Globus pallidus (tissue), 1 donor: ENCODE measurements around the gene SUPT5H.
"Not testable (repeated sequence)": the region's sequence is repeated elsewhere in the genome, so short reads cannot be mapped to it uniquely, and the experiment has no call there.

ENCODE experiments used
- DNase-seq: peaks from one replicate; pipeline ENCODE4 v3.0.0-alpha.2; 2015; ENCODE audit warnings: low spot score

SUPT5H gene

GRCh38 chr19:39425744-39426143, 19.6 kb upstream of the SUPT5H start:
- no peak for DNase-seq

- DNase-seq: no peak
These were observed 19.2 kb upstream of the SUPT5H start for GRCh38 chr19:39426170-39426569.

DNA sequence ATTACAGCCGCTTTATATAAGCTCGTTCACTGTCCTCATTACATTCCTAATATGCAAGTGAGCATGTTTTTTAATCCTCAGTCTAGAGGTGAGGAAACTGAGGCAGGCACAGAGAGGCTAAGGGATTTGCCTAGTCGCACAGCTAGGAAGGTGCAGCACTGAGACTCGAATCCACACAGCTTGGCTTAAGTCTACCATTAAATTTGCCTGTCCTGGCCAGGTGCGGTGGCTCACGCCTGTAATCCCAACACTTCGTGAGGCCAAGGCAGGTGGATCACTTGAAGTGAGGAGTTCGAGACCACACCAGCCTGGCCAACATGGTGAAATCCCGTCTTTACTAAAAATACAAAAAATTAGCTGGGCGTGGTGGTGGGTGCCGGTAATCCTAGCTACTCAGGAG, 17.7 kb upstream of the SUPT5H start:
- DNase-seq: no peak

- DNase-seq: no peak
These were observed 16.9 kb upstream of the SUPT5H start for GRCh38 chr19:39428283-39429112.

DNA sequence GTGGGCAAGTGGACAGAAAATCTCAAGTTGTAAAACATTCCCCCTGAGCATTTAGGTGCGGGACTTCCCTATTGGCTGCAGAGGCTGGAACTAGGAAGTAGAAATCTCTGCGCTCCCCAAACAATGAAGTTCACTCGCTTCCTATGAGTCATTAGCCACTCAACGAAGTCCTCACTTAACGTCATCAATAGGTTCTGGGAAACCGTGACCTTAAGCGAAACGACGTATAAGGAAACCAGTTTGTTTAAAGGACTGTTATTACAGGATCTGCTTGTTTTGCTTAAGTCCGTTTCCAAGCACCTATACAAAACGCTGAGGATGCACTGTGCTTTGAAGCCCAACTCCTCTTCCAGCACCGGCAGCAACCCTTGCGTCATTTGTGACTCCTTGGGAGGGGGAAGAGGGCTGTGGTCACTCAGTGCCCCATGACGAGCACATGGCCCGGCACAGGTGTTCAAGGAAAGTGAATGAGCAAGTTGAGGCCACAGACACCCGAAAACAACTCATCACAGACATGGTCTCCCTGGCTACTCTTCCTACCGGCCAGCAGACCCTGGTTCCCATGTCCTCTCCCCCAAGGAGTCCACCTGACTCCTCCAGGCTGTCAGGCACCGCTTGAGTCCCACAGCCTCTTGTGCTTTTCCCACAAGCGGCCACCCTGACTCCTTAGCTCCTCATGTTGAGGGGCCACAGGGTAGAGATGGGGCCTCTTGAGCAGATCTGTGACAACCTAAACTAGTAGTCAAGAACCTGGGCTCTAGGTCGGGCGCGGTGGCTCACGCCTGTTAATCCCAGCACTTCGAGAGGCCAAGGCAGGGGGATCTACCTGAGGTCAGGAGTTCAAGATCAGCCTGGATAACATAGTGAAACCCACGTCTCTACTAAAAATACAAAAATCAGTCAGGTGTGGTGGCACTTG, 14.4 kb upstream of the SUPT5H start:
- DNase-seq: no peak

- no peak for DNase-seq
These were observed 12.7 kb upstream of the SUPT5H start for GRCh38 chr19:39432677-39433025.

DNA sequence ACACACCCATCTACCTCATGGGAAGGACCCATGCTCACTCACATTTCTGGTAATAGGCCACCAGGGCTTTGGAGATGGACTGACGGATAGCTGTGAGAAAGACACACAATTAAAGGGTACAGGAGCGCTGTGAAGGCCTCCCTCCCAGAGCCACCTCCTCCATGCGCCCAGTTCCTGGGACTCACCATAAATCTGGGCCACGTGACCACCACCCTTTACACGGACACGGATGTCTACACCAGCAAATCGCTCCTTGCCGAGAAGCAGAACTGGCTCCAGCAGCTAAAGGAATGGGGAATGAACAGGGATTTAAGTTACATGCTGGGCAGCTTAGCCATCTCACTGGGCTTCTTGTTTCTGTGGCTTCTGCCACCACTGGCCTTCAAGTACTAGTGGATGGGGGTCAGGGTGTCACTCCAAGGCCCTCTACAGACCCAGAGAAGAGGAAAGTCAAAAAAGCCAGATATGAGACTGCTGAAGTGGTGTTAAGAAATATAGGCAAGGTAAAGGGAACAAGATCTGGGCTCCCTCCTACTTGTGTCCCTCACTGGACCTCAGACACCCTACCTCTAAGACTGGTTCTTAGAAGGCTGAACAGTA, 11.8 kb upstream of the SUPT5H start:
- DNase-seq: no peak

GRCh38 chr19:39434123-39435076, 11.0 kb upstream of the SUPT5H start:
- no peak for DNase-seq

DNA sequence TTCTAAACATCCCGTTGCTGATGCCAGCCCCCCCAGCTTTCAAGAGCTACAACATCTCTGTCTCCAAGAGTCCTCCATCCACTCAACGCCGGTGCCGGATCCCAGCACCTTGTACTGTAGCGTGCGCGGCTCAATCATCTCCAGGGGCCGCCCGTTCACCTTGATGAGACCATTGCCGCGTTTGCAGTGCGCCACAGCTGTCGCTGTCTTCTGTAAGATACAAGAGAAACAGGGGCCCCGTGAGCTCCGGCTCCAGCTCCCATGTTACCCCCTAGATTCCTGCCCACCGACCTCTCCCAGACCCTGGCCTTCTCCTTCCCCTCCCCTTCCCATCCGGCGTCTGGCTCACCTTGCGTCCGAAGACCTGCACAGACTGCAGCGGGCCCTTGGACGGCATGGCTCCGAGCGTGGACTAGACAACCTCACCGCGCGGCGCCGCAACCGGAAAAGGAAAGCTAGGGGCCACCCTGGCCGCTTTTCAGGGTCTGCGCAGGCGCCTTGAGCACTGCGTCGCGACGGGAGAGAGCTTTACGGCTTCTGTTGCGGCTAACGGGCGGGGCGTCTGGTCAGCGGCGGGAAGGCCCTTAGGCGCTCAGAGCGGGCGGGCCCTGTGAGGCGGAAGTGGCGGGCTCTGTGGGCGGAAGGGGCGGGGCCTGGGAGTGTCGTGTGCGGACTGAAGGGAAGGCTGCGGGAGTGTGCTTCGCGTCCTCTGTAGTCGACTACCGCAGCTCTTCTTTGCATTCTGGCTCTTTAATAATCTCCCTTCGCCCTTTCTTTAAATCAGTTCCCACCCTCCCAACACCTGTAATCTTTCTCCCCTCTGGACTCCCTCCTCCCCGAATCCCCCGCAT, 9.7 kb upstream of the SUPT5H start, which contains the start of gene RPS16:
TSS of gene RPS16 (minus strand) at position 451 of the 851 bp plus-strand sequence. CDS start at position 397, 54 bp downstream.
- peak; percentile 98 for DNase-seq

DNA sequence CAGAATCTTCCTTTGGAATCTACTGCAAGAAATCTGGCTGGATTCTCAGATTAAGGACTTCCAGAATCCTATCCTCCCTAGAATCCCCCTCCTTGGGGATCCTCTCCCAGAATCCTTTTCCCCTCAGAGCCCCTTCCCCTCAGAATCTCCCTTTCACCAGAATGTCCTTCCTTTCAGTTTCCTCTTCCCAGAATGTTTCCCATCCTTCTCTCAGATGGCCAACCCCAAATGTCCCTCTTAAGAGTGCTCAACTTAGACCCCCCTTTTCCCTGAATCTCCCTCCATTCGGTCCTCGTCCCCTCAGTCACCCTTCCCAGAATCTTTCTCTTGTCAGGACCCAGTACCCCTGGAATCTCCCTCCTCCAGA, 9.0 kb upstream of the SUPT5H start:
- no peak for DNase-seq

DNA sequence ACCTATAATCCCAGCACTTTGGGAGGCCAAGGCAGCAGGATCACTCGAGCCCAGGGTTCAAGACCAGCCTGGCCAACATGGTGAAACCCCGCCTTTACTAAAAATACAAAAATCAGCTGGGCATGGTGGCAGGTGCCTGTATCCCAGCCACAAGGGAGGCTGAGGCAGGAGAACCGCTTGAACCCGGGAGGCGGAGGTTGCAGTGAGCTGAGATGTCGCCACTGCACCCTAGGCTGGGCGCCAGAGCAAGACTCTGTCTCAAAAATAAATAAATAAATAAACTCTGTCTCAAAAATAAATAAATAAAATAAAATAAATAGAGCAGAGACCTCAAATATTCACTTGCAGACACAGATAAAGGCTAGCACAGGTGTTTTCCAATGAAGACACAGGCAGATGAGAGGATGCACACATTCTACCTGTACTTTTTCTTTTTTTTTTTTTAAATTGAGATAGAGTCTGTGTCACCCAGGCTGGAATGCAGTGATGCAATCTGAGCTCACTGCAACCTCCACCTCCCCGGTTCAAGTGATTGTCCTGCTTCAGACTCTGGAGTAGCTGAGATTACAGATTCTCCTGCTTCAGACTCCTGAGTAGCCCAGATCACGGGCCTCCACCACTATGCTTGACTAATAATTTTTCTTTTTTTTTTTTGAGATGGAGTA, 7.0 kb upstream of the SUPT5H start:
- no peak for DNase-seq

- DNase-seq: no peak
These were observed 685 bp upstream of the SUPT5H start for GRCh38 chr19:39444598-39445195.

- DNase-seq: no peak
These were observed 1.1 kb downstream of the SUPT5H start for GRCh38 chr19:39446365-39447084.

- no peak for DNase-seq
These were observed 2.9 kb downstream of the SUPT5H start for GRCh38 chr19:39448271-39448670.

- no peak for DNase-seq
These were observed 3.9 kb downstream of the SUPT5H start for GRCh38 chr19:39449116-39449797.

DNA sequence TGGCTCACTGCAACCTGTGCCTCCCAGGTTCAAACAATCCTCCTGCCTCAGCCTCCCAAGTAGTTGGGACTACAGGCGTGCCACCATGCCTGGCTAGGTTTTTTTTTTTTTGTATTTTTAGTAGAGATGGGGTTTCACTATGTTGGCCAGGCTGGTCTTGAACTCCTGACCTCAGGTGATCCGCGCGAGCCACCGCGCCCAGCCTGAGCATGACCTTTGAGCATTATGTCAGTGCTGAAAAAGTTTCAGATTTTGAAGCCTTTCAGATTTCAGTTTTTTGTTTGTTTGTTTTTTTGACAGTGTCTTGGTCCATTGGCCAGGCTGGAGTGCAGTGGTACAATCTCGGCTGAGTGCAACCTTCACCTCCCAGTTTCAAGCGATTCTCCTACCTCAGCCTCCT, 5.9 kb downstream of the SUPT5H start:
- not testable (repeated sequence) for DNase-seq

DNA sequence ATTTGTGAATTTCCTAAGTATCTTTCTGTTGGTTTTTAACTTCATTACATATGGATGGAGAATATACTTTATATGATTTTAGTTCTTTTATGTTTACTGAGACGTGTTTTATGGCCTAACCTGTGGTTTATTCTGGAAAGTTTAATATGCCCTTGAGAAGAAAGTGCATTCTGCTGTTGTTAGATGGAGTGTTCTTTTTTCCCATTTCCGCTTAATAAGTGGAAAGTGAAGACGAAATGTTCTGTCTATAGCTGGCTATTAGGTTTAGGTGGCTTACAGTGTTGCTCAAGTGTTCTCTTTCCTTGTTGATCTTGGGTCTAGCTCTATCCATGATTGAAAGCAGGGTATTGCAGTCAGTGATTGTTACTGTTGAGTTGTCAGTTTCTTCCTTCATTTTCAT, 18.0 kb downstream of the SUPT5H start:
- no peak for DNase-seq
